A549 (cell line): ENCODE measurements around the gene CCDC194. TPM values are rescaled to one million over a fixed set of nuclear protein-coding genes. Genes with fewer than 3 reads are reported as not detected.
"Not testable (repeated sequence)": the region's sequence is repeated elsewhere in the genome, so short reads cannot be mapped to it uniquely, and the experiment has no call there.

Experiments used
- ATAC-seq, 2 experiments: fragments of 200-7000 bp in 1 of 2; fragments of >200 bp in 1 of 2; cut with Nextera tagmentation in 1 of 2; cut with Tn5 transposase in 1 of 2; 3 replicates each; pipeline versions ENCODE4 v1.8.0 to v1.9.1; 2018 to 2020; ENCODE audit warnings: mild to moderate bottlenecking in 1 of 2, moderate library complexity in 1 of 2
- CTCF ChIA-PET: fragments of 300-600 bp; sonication (Branson Sonifier 250); formaldehyde crosslinking; extraction: SDS; loops from one replicate; lab custom pipeline; 2021; ENCODE audit warnings: antibody characterized with exemption, inconsistent platforms; lab: Yijun Ruan, JAX
- POLR2A ChIA-PET: fragments of 350-600 bp; formaldehyde crosslinking; extraction: SDS; loops from one replicate; lab custom pipeline; 2021; ENCODE audit warnings: antibody characterized with exemption, inconsistent platforms; lab: Yijun Ruan, JAX
- DNase-seq, 2 experiments: peaks; one replicate each; pipeline versions ENCODE4 v3.0.0 to v3.0.0-alpha.2; 2011 to 2016; ENCODE audit warnings: low read depth in 1 of 2, low spot score in 1 of 2
- FAIRE-seq: peaks from 2 replicates; lab custom pipeline; 2011; peaks lifted over from hg19 to GRCh38; lab: Jason Lieb, UNC
- H3K27ac ChIP-seq, 2 experiments: fragments of >200 bp; sonication (Bioruptor Twin); formaldehyde crosslinking; 3 replicates each; pipeline ENCODE4 v1.5.1; 2016 to 2017
- H3K4me1 ChIP-seq: fragments of >200 bp; sonication (Bioruptor Twin); formaldehyde crosslinking; 3 replicates; pipeline ENCODE4 v1.6.1; 2016
- H3K4me2 ChIP-seq: fragments of >200 bp; sonication (Bioruptor Twin); formaldehyde crosslinking; 3 replicates; pipeline ENCODE4 v1.6.1; 2016
- H3K4me3 ChIP-seq: fragments of >200 bp; sonication (Bioruptor Twin); formaldehyde crosslinking; 3 replicates; pipeline ENCODE4 v1.5.1; 2016
- H3K9me3 ChIP-seq: fragments of >200 bp; sonication (Bioruptor Twin); formaldehyde crosslinking; 3 replicates; pipeline ENCODE4 v1.6.1; 2016
- CBX2 ChIP-seq: fragments of 200-600 bp; sonication (generic); IDR thresholded peaks from 2 replicates; pipeline ENCODE4 v1.6.1; 2016; ENCODE audit warnings: low read depth, mild to moderate bottlenecking, borderline replicate concordance
- CBX8 ChIP-seq: fragments of 200-600 bp; sonication (generic); IDR thresholded peaks from 2 replicates; pipeline ENCODE4 v1.6.1; 2016
- CEBPB ChIP-seq, 2 experiments: fragments of >200 bp in 1 of 2; sonication (Bioruptor Twin) in 1 of 2; formaldehyde crosslinking in 1 of 2; IDR thresholded peaks; 2 replicates each; pipeline ENCODE4 v1.6.1; 2012 to 2016
- EHF ChIP-seq: fragments of 250-450 bp; sonication (Bioruptor Pico); IDR thresholded peaks from 2 replicates; pipeline ENCODE4 v1.5.0; 2020; ENCODE audit warnings: mild to moderate bottlenecking
- ELK1 ChIP-seq: fragments of 150-350 bp; IDR thresholded peaks from 2 replicates; pipeline ENCODE4 v1.6.1; 2014; ENCODE audit warnings: low read depth, mild to moderate bottlenecking, low read length
- ESRRA ChIP-seq: fragments of 150-350 bp; IDR thresholded peaks from 2 replicates; pipeline ENCODE4 v1.6.1; 2014; ENCODE audit warnings: mild to moderate bottlenecking, low read length, borderline replicate concordance
- HDAC2 ChIP-seq: fragments of 200-600 bp; sonication (generic); IDR thresholded peaks from 2 replicates; pipeline ENCODE4 v1.6.1; 2016
- HES2 ChIP-seq: fragments of >200 bp; sonication (Bioruptor Twin); formaldehyde crosslinking; IDR thresholded peaks from 2 replicates; pipeline ENCODE4 v1.6.1; 2016
- JUN ChIP-seq, 2 experiments: fragments of >200 bp; sonication (Bioruptor Twin); formaldehyde crosslinking; IDR thresholded peaks; 2 replicates in 1 of 2; 3 replicates in 1 of 2; pipeline ENCODE4 v1.6.1; 2016 to 2017
- KDM1A ChIP-seq: fragments of 200-600 bp; sonication (generic); IDR thresholded peaks from 2 replicates; pipeline ENCODE4 v1.6.1; 2016; ENCODE audit warnings: low read depth, mild to moderate bottlenecking
- NFE2L2 ChIP-seq: fragments of 150-350 bp; conservative IDR thresholded peaks from 2 replicates; pipeline ENCODE4 v1.6.1; 2014; ENCODE audit warnings: low read length
- NPAS2 ChIP-seq: fragments of 250-450 bp; sonication (Bioruptor Pico); IDR thresholded peaks from 2 replicates; pipeline ENCODE4 v1.8.0; 2022; ENCODE audit warnings: mild to moderate bottlenecking, moderate library complexity, borderline replicate concordance
- PBX3 ChIP-seq: IDR thresholded peaks from 2 replicates; pipeline ENCODE4 v1.6.1; 2012
- RAD21 ChIP-seq, 2 experiments: fragments of >200 bp in 1 of 2; sonication (Bioruptor Twin) in 1 of 2; formaldehyde crosslinking in 1 of 2; IDR thresholded peaks in 1 of 2; conservative IDR thresholded peaks in 1 of 2; 2 replicates in 1 of 2; 3 replicates in 1 of 2; pipeline ENCODE4 v1.6.1; 2012 to 2018; ENCODE audit warnings: inconsistent platforms in 1 of 2
- RARB ChIP-seq: fragments of 250-450 bp; sonication (Bioruptor Pico); IDR thresholded peaks from 2 replicates; pipeline ENCODE4 v1.8.0; 2021; ENCODE audit warnings: mild to moderate bottlenecking, moderate library complexity
- RCOR1 ChIP-seq: fragments of 150-350 bp; IDR thresholded peaks from 2 replicates; pipeline ENCODE4 v1.6.1; 2014; ENCODE audit warnings: antibody characterized with exemption, low read length, low read depth
- RNF2 ChIP-seq: fragments of 200-600 bp; sonication (generic); IDR thresholded peaks from 2 replicates; pipeline ENCODE4 v1.6.1; 2016; ENCODE audit warnings: low read depth, mild to moderate bottlenecking, antibody characterized with exemption, moderate library complexity, borderline replicate concordance
- SREBF2 ChIP-seq: fragments of 450-650 bp; IDR thresholded peaks from 2 replicates; pipeline ENCODE4 v1.6.1; 2014; ENCODE audit warnings: mild to moderate bottlenecking, moderate library complexity
- USF2 ChIP-seq: fragments of 450-650 bp; IDR thresholded peaks from 2 replicates; pipeline ENCODE4 v1.6.1; 2014; ENCODE audit warnings: antibody characterized with exemption
- ZNF302 ChIP-seq: fragments of 250-450 bp; sonication (Bioruptor Pico); IDR thresholded peaks from 2 replicates; pipeline ENCODE4 v1.9.0; 2021; ENCODE audit warnings: inconsistent platforms, mild to moderate bottlenecking, moderate library complexity
- WGBS: methylation state at CpG from one replicate; pipeline ENCODE4 v1.1.6; 2017; ENCODE audit errors: missing lambda C conversion rate; 5-methylcytosine and 5-hydroxymethylcytosine counted together
- polyA plus RNA-seq, 4 experiments: library from polyadenylated mRNA; depleted of rRNA in 3 of 4; stranded (reverse); fragments of >200 nt; fragmentation: RNase III in 1 of 4; extraction: RNeasy Plus Mini Kit Qiagen cat#74134 plus additional on column Dnase treatment in 1 of 4; gene quantifications; 2 replicates in 3 of 4; 3 replicates in 1 of 4; pipeline ENCODE4 v1.2.3, GENCODE V29; 2011 to 2017

The CCDC194 gene
- polyA plus RNA-seq, 2 of the 4 experiments (the other 2 are of a cell fraction), result not detected

GRCh38 chr19:17376935-17377600, 16.9 kb downstream of the CCDC194 start, which contains the start of gene PLVAP:
TSS of gene PLVAP (minus strand) at chr19:17377342. CDS start at chr19:17377288, 54 bp downstream.
- DNase-seq (no peak), ATAC-seq (no peak), FAIRE-seq (no peak)
- ChIA-PET POLR2A (no interaction called here), CTCF (interaction anchor here (2.2 kb wide), 1 partner anchor 9 kb away, joined by 21 read pairs; no protein-coding TSS in a partner anchor)
- TF ChIP-seq EHF (CRISPR knock-in tag) (no peak), CEBPB (IDR thresholded peaks at IDR 0.05) (no peak), RARB (no peak), KDM1A (no peak), RNF2 (no peak)
- no peak within 1 kb of the TSS for H3K4me2 ChIP-seq
- no peaks in the 10 kb centered on the region for H3K9me3 ChIP-seq
- H3K27ac ChIP-seq, result no peak within 1 kb of the TSS
- H3K4me1 ChIP-seq, result no peaks in the 10 kb centered on the region
- WGBS, result 57% methylated on average over 30 of the region's 39 CpGs
- no peak within 1 kb of the TSS for H3K4me3 ChIP-seq

GRCh38 chr19:17370026-17370587, 23.9 kb downstream of the CCDC194 start:
- WGBS, result 65% methylated on average over 8 of the region's 8 CpGs
- ChIA-PET POLR2A (no interaction called here), CTCF (no interaction called here)
- ATAC-seq (no peak), DNase-seq (no peak), FAIRE-seq (no peak)
- Histone ChIP-seq H3K4me1 (no peaks in the 10 kb centered on the region), H3K4me3 (no peak overlapping the region), H3K4me2 (no peak overlapping the region), H3K9me3 (no peaks in the 10 kb centered on the region), H3K27ac (no peak overlapping the region)
- TF ChIP-seq CBX2 (no peak), RARB (no peak), ZNF302 (CRISPR knock-in tag) (no peak), USF2 (peak; percentile 47; the same call in 1 of the 2 replicates)

- CTCF ChIA-PET, result interaction anchor here (1.5 to 4.0 kb wide), 2 partner anchors 20 to 25 kb away, joined by 4 to 13 read pairs; no protein-coding TSS in a partner anchor
- no peak for DNase-seq
- 94% methylated on average over 19 of the region's 22 CpGs for WGBS
- Histone ChIP-seq H3K4me1 (no peaks in the 10 kb centered on the region), H3K9me3 (no peaks in the 10 kb centered on the region), H3K27ac (no peak overlapping the region), H3K4me3 (no peak overlapping the region), H3K4me2 (no peak overlapping the region)
- FAIRE-seq, result no peak
- TF ChIP-seq ELK1, result no peak
- no peak for TF ChIP-seq RARB
- no peak for TF ChIP-seq NPAS2 (CRISPR knock-in tag)
- TF ChIP-seq HES2, result no peak
- no peak for TF ChIP-seq RAD21 (conservative IDR thresholded peaks at IDR 0.05 in 1 of 2, IDR thresholded peaks at IDR 0.05 in 1 of 2)
- no peak for TF ChIP-seq RCOR1
- TF ChIP-seq JUN (IDR thresholded peaks at IDR 0.05), result no peak
- no peak for TF ChIP-seq CBX8
- TF ChIP-seq NFE2L2, result no peak
- TF ChIP-seq PBX3, result no peak
- TF ChIP-seq SREBF2, result no peak
- TF ChIP-seq USF2, result no peak
- TF ChIP-seq HDAC2, result no peak
- no peak for TF ChIP-seq ESRRA
- no peak for TF ChIP-seq RNF2
- POLR2A ChIA-PET, result no interaction called here
- ATAC-seq, result no peak
These were observed 28.6 kb downstream of the CCDC194 start for GRCh38 chr19:17365361-17365760.

- H3K27ac ChIP-seq, DNase-seq, H3K4me3 ChIP-seq, H3K4me1 ChIP-seq, H3K9me3 ChIP-seq, POLR2A ChIA-PET, H3K4me2 ChIP-seq, ATAC-seq, FAIRE-seq: not testable (repeated sequence)
- CTCF ChIA-PET, result interaction anchor here (4.0 kb wide), 1 partner anchor 22 kb away, joined by 13 read pairs; no protein-coding TSS in a partner anchor
- 65% methylated on average over 20 of the region's 20 CpGs for WGBS
These were observed 30.0 kb downstream of the CCDC194 start for GRCh38 chr19:17363852-17364605.
